HG02798 (cell line): ENCODE results near the gene NQO2.
"Not testable (repeated sequence)": the region's sequence is repeated elsewhere in the genome, so short reads cannot be mapped to it uniquely, and the experiment has no call there.

Experiments used
- ATAC-seq: cut with Tn5 transposase; IDR thresholded peaks from one replicate; pipeline ENCODE4 v1.9.1; 2021; ENCODE audit warnings: mild to moderate bottlenecking; ENCODE audit not compliant: unreplicated experiment, poor library complexity

The NQO2 gene

DNA sequence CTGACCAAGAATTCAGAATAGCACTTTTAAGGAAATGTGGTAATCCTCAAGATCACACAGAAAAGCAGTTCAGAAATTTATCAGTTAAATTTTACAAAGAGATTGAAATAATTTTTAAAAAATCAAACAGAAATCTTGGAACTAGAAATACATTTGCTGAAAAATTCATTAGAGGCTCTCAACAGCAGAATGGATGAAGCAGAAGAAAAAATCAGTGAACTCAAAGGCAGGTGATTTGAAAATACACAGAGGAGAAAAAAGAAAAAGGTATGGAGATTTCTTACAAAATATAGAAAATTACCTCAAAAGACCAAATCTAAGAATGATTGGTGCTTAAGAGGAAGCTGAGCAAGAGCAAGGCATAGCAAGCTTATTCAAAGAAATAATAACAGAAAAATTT, 11.5 kb downstream of the NQO2 start:
- ATAC-seq, result no peak

DNA sequence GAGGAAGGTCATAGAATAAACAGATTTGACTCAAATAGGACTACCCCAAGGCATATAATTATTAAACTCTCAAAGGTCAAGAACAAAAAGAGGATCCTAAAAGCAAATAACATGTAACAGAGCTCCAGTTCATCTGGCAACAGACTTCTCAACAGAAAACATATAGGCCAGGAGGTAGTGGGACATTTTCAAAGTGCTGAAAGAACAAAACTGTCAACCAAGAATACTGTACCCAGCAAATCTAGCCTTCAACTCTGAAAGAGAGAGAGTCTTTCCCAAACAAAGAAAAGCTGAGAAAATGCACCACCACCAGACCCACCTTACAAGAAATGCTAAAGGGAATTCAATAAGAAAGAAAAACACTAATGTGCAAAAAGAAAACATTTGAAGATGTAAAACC, 11.9 kb downstream of the NQO2 start:
- ATAC-seq, result no peak

DNA sequence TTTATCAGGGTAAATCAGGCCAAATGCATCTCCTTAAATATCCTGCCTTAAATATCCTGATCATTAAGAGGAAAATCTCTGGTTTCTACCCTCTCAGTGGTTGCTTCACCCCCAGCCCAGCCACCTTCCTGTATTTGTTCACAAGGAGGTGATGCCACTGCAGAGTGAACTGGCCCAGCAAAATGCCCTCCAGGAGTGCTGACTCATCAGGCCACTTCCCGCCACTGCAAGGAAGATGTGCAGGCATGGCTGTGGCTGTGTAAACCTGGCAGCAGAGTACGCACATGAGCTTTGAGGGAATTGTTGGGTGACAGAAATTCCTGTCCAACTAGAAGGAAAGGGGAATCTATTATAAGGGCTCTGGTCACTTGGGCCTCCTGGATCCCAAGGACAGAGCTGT, 13.8 kb downstream of the NQO2 start:
- ATAC-seq, result no peak

DNA sequence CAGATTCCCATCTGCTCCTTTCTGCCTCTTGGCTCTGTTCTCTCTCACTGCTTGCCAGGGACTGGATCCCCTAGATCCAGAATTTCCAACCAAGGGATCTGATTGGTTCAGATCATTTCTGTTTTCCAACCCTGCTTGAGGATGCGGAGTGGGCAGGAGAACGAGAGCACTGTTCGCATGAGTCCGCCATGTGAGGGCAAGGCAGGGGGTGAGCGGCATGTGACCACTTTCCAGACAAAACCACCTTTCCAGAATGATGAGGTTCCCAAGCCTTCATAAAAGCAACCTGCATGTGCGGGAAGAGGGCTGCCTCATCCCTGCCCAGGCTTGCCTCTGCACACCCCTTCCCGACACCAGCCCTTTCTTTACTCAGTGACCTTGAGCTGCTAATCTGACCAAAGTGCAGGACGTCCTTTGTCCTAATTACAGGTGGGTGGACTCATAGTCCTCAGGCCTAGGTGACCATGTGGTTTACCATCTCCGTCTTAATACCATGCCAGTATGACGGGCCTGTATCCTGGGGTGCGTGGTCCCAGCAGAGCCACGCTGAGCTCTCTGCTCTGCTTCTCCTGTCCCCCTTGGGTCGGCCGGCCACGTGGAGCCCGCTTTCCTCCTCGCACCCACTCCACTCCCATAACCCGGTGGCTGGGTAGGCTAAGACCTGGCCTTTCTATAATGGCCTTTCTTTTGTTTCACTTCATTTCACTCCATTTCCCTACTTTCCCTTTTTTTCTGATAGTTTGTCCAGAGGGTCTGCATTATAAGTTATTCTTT, 14.4 kb downstream of the NQO2 start:
- no peak for ATAC-seq

DNA sequence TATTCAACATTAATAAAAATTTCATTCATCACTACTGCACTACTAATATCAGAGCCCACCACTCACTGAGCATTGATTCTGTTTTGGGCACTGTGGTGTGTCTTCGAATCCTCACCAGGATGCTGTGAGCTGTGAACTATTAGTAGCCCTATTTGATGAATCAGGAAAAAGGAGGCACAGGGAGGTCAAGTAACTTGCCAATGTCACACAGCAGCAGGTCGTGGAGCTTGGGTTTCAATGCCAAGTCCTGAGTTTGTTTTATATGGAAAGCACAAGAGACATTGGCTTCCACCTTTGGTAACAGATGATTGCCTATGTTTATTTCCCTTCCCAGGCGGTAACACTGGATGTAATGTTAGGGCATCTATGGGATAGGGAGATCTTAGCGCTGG, 15.0 kb downstream of the NQO2 start:
- no peak for ATAC-seq

DNA sequence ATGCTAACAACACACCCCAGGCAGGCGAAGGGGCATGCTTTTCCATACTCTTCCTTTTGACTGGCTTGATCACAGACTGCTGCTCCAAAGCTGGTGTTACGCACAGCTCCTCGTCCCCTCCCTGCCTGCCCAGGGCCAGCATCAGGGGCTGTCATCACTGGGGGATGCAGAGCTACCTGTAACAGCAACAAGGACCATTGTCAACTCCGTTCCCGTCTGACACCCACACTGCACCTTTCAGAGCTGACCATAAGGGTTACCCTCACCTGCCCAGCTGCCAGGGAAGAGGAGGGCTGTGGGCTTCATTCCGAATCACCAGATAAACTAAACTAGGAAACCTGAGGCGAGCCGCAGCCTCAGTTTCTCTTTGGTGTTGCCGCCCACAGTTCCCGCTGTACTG, 15.4 kb downstream of the NQO2 start:
- no peak for ATAC-seq

DNA sequence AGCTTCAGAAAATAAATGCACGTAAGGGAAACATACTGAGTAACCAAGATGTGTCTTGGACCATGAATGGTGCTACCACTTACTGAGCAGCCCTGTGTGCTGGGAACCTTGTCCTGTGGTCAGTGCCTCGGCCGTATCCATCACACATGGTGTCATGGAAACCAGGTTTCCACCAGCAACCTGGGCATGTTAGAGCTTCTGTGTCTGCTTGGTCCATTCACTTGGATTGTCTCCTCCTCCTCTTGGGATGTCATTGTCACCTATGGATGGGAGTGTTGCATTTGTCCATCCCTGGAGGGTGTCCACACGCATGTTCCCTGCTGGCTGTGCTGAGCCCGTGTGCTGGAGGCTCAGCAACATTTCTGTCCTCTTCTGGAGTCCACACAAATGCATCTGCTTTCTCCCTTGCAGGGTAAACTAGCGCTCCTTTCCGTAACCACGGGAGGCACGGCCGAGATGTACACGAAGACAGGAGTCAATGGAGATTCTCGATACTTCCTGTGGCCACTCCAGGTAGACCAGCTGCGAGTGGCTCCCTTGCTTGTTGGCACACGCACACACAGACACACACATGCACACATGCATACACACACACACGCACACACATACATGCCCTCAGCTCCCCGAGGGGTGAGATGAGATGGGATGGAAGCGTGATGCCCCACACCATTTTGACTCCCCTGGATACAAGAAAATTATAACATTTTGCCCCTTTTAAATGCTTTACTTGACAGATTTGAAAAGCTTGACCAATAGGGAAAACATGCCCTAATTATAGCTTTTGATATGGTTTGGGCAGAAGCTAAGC, 17.0 kb downstream of the NQO2 start:
- no peak for ATAC-seq

DNA sequence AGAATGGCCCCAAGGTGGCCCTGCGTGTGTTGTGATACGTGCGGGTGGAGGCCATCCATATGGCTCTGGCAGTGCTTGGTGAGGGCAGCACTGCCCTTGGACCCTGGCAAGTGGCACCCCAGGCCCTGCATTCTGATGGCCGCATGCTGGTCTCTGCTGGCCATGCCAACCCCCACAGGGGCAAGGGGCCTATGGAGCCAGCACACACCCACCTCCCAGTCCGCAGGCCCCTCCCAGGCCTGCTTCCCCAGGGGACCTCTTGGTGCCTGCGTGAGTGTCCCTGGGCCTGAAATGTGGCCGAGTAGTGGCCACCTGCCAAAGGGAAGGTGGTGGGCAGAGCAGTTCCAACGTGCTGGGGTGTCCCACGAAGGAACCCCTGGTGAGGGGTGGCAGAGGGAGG, 17.6 kb downstream of the NQO2 start:
- ATAC-seq, result no peak

DNA sequence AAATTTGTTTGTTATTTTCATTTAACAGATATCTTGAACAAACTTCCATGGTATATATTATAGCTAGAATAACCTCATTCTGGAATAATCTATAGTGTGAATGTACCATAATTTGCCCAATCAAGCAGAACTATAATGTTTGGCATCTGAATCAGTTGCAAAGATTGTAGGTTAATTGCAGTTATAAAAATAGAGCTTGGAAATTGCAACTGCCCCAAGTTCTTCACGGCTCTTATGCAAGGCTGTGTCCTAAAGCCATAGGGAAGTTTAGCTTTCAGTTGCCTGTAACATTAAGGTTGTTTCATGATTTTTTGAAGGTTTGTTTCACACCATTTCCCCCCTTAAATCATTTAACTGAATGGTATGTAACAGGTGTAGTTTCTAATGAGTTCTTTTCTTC, 19.4 kb downstream of the NQO2 start:
- ATAC-seq, result no peak

DNA sequence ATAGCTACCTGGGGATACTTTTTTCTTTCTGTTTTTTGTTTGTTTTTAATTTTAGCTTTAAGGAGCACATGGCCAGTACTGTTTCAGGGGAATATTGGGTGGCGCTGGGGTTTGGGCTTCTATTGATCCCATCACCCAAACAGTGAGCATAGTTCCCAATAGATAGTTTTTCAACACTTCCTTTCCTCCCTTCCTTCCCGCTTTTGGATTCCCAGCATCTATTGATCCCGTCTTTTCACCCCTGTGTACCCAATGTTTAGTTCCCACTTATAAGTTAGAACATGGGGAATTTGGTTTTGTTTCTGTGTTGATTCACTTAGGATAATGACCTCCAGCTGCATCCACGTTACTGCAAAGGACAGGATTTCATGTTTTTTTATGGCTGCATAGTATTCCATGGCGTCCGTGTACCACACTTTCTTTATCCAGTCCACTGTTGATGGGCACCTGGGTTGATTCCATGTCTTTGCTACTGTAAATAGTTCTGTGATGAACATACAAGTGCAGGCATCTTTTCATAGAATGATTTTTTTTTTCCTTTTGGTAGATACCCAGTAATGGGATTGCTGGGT, 20.1 kb downstream of the NQO2 start:
- ATAC-seq, result no peak

DNA sequence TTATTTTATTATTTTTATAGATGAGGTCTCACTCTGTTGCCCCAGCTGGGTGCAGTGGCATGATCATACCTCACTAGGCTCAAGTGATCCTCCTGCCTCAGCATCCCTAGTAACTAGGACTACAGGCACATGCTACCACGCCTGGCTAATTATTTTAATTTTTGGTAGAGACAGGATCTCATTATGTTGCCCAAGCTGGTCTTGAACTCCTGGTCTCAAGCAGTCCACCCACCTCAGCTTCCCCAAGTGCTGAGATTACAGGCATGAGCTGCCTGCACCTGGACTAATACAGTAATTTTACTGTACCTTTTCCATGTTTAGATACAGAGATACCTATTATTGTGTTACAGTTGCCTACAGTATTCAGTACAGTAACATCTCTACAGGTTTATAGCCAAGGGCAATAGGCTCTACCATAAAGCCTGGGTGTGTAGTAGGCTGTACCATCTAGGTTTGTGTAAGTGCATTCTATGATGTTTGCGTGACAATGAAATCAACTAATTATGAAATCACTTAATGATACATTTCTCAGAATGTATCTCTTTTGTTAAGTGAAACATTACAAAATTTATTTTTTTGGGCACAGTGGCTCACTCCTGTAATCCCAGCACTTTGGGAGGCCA, 21.4 kb downstream of the NQO2 start:
- not testable (repeated sequence) for ATAC-seq

DNA sequence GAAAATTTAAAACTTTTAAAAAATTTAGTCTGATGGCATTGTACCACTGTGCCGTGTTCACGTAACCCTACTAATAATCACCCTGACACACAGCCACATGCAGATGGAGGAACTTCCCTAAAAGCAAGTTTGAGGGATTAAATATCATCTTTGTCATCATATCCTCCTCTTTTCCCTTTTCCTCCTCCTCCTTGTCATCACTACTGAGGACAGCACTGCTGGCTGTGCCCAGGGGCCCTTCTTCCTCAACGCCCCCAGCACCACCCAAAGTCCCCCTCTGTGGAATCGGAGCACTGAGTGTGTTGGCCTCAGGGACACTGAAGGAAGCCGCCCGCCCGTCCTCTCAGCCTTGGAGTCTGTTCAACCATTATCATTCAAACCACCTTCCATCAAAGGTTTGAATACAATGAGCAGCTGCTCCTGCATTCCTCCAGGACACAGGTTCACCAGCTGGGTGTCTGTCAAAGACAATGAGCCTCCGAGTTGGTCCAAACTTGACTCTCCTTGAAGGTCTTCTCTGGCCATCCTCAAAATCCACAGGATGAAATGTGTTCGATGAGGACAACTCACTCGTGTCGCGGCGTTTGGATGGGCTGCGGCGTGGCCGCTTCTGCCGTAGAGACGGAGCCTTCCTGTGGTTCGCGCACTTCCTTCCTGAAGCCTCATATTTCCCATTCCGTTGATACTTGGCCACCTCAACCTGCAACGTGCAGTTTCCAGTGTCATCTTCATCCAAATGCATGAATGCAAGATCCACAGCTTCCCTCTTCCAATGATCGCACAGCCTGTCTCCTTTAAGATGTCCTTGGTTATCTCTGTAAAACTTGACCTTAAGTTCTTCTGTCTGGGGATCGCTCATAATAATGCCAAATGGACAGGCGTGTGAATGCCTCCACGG, 23.3 kb downstream of the NQO2 start:
- ATAC-seq, result no peak

DNA sequence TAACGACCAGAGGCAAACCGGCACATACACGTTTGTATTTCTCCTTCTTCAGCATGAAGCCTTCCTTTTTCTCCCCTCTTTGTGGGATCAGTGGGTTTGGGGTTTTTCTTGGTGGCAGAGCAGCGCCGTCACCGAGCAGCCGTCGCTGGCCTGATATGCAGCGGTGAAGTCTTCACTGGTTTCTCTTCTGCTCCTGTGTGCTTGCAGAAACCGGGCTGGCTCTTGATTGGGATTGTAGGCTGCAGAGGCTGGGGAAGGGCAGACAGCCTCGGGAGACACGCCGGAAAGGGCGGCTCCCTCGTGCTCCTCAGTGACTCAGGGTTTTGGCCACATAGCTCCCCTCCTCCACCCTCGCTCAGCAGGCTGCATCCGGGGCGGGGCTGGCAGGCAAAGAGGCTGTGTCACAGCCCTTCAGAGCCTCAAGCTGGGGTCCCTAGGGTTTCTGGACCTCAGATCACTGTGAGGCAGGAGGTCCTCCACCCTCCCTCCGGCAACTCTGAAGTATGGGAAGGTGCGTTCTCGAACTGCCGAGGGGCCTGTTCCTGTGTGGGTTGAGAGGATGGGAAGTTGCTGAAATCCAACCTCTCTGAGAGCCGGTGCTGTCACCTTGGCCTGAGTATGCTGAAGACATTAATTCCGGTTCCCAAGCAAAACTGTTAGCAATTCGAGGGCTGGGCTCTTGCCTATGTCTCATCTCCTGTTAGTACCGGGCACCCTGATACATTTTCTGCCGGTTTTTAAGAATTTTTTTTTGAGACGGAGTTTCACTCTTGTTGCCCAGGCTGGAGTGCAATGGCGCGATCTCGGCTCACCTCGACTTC, 24.2 kb downstream of the NQO2 start:
- ATAC-seq, result peak; percentile 83

DNA sequence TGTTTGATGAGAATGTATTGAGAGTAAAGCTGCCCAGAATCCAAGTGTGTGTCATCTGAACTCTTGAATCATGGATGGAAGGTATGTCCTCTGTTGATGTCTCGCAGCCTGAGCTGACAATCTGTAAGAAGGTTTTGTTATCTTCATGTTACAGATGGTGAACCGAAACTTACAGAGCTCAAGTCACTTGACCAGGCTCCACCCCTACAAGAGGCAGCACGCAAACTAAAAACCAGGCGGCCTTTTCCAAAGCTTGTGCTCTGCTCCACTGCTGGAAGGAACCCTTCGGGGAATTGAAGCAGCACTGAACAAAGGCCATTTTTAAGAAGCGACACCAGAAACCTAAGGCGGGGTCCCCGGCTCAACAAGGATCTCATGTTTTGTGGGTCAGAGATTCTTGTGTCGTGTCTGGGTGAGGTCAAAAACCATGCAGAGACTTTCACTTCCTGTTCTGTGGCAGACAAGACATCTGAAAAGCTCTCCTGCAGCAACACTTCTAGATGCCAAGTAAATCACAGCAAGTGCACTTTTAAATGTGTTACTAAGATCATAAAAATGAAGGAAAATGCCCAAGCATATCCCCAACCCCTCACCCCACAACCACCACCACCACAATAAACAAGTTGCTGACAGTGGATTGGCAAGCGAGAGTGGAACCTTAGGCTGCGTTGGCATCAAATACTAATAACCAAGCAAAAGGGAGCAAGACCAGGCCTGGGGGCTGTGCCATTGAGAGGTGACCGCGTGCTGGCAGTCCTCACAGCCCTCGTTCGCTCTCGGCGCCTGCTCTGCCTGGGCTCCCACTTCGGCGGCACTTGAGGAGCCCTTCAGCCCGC, 27.3 kb downstream of the NQO2 start:
- peak; percentile 77 for ATAC-seq

DNA sequence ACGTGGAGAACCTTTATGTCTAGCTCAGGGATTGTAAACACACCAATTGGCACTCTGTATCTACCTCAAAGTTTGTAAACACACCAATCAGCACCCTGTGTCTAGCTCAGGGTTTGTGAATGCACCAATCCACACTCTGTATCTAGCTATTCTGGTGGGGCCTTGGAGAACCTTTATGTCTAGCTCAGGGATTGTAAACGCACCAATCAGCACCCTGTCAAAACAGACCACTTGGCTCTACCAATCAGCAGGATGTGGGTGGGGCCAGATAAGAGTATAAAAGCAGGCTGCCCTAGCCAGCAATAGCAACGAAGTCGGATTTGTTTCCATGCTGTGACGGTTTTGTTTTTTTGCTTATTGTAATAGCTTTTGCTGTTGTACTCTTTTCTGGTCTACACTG, 28.5 kb downstream of the NQO2 start:
- not testable (repeated sequence) for ATAC-seq

DNA sequence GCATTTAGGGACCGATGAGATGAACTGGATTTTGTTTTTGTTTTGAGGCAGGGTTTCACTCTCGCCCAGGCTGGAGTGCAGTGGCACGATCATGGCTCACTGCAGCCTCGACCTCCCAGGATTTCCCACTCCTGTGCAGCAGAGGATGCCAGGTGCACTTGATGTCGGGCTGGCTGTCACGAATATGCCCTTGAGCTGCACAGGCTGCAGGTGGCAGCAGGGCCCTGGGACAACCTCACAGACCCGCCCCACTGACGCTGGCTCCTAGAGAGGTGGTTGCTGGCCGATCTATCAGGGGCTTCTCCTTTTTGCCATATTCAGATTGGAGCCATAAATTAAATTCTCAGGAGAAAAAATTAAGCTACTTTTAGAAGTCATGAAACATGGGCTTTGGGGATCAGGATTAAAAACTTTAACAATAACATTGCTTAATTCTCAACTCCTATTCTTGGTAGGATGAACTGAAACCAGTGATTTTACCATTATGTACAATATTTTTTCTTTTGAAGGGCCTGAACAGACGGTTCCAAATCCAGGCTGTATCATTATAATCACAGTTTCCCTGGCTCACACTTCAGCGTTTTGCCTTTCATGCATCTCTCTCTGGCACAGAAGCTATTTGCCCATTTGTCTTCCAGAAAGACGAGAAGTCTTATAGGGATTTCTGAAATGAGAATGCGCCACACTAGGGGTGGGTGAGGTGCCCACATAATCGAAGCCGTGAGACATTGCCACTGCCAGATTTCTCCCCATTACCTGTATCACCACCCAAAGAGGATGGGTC, 32.4 kb downstream of the NQO2 start:
- ATAC-seq, result no peak

DNA sequence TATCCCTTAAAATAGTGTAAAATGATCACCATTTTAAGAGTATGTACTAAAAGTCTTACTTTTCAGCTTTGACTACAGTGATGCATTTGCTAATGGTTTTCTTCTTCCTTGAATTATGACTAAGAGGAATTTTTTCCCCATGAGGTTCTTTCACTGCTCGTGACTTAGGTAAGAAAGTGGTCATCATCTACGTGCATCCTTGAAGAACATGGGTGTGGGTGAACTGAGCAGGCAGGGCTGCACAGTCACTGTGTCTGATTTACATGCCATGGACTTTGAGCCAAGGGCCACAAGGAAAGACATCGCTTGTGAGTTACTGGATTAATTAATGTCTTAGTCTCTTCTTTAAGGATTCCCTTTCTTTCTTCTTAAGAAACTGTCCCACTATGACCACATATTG, 33.3 kb downstream of the NQO2 start:
- ATAC-seq, result no peak

DNA sequence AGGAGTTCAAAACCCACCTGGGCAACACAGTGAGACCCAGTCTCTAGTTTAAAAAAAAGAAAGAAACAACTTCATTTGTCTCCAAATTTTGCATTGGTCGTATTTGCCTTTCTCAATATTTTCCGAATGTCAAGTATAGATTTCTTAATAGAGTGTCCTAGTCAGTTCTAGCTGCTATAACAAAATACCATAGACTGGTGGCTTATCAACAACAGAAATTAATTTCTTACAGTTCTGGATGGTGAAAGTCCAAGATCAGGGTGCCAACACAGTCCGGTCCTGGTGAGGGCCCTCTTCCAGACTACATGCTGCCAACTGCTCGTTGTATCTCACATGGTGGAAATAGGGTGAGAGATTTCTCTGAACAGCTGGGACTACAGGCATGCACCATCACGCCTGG, 34.0 kb downstream of the NQO2 start:
- ATAC-seq, result no peak
